ENCODE measurements around the gene HCFC1R1.

The HCFC1R1 gene

DNA sequence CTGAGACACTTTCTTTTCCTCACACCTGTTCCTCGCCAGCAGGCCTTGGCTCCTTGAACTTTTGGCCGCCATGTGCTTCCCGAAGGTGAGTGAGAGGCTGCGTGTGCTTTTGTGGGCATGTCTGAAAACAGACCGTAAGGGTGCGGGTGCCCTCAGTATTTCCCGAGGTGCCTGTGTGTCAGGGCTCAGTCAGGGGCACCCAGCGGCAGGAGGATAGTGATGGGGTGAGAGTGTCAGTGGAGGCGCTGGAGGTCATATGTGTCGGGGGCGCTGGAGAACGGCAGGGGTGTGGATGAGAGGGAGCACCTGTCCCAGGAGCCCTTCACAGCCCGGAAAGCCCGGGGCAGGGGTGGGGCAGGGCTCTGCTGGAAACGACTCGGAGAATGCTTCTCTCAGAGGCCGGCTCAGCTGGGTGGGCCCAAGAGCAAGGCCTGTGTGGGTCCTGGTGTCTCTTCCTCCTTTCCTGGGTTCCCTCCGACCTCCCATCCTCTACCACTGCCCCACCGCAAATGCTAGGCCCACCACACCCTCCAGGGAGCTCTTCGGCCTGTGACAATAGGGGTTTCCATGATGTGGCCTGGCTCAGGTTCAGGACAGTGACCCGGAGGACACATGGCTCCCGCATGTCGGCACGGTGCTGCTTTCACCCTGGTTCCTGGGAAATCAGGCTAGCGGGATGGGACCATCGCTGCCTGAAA lies 42.1 kb upstream of the HCFC1R1 start:
- Histone ChIP-seq H3K36me3 (ENCODE audit: control insufficient read depth in 5 of 5, insufficient read depth in 5 of 5, low read length in 5 of 5) (peaks cover 0 to 18% (median 5%) of the 10 kb centered on the region in 5 donors), H3K4me3 (ENCODE audit: low read depth in 1 of 5, low read length in 5 of 5) (peak overlapping the region; percentile 31 to 73 (median 71)), H3K27ac (ENCODE audit: low read depth, low read length) (peak overlapping the region; percentile 84), H3K27me3 (ENCODE audit: control insufficient read depth in 5 of 5, insufficient read depth in 4 of 5, low read length in 5 of 5) (no peaks in the 10 kb centered on the region), H3K9ac (ENCODE audit: low read length in 5 of 5) (peak overlapping the region; percentile 23 to 89 (median 78)), H3K4me1 (ENCODE audit: control insufficient read depth in 5 of 5, insufficient read depth in 5 of 5, low read length in 5 of 5) (peaks cover 0 to 39% (median 10%) of the 10 kb centered on the region in 5 donors), H3K9me3 (ENCODE audit: control insufficient read depth in 5 of 5, low read length in 5 of 5) (no peaks in the 10 kb centered on the region)

DNA sequence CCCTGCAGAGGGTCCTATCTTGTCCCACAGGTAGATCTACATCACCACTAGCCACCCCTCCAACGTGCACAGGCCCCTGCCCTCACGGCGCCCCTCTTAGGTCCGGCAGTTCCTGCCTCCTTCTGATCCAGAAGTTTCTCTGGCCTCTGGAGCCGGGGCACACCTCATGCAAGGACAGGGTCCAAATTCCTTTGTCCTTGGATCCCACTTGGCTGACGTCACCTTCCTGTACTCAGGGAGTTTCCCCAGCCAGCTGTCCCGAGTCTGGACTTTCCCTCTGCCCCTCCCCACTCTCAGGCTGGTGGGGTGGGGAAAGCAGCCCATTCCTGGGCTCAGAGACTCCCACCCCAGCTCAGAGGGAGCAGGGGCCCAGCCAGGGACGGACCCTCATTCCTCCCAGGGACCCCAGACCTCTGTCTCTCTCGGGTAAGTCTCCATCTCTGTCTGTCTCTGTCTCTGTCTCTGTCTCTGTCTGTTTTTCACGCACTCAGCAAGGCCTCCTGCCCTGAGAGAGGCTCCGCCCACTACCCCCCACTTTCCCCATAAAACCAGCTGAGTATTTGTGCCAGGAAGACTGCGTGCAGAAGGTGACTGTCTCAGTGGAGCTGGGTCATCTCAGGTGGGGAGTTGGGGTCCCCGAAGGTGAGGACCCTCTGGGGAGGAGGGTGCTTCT lies 41.5 kb upstream of the HCFC1R1 start, which contains the start of gene IL32:
IL32 (plus strand) TSS at position 572 of the 673 bp plus-strand sequence. CDS start 172 bp downstream, outside the sequence.
- peak within 1 kb of the TSS; percentile 23 to 89 (median 78) for H3K9ac ChIP-seq (ENCODE audit: low read length in 5 of 5)
- peaks cover 0 to 18% (median 5%) of the 10 kb centered on the region in 5 donors for H3K36me3 ChIP-seq (ENCODE audit: control insufficient read depth in 5 of 5, insufficient read depth in 5 of 5, low read length in 5 of 5)
- peak within 1 kb of the TSS; percentile 31 to 73 (median 71) for H3K4me3 ChIP-seq (ENCODE audit: low read depth in 1 of 5, low read length in 5 of 5)
- peaks cover 3 to 42% (median 10%) of the 10 kb centered on the region in 5 donors for H3K4me1 ChIP-seq (ENCODE audit: control insufficient read depth in 5 of 5, insufficient read depth in 5 of 5, low read length in 5 of 5)
- no peaks in the 10 kb centered on the region for H3K9me3 ChIP-seq (ENCODE audit: control insufficient read depth in 5 of 5, low read length in 5 of 5)
- H3K27me3 ChIP-seq (ENCODE audit: control insufficient read depth in 5 of 5, insufficient read depth in 4 of 5, low read length in 5 of 5) = no peaks in the 10 kb centered on the region
- H3K27ac ChIP-seq (ENCODE audit: low read depth, low read length) = peak within 1 kb of the TSS; percentile 84

DNA sequence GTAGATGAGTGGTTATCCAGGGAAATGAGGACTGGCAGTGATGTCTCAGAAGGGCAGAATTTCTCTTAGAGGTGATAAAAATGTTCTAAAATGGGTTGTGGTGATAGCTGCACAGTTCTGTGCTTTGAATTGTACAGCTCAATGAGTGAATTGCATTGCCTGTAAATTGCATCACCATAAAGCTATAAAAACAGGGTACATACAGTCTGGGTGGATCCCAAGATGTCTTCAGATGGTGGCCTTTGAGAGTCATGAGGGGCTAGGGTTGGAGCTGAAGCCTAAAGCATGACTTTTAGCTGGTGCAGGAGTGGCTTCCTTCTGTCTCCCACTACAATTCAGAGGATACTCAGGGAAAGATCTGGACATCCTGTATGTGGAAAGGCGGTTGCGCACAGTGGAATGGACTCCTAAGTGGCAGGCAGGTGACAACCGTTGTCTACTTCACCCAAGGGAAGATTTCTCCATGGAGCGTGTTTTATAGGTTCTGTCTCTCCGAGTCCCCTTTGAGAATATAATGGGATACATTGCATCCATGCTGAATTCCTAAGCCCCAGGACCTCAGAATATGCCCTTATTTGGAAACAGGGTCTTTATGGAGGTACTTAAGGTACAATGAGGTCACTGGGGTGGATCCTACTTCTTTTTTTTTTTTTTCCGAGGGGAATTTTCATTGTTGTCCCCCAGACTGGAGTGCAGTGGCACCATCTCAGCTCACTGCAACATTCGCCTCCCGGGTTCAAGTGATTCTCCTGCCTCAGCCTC lies 40.1 kb upstream of the HCFC1R1 start:
- no peak overlapping the region for H3K4me3 ChIP-seq (ENCODE audit: low read depth in 1 of 5, low read length in 5 of 5)
- H3K27me3 ChIP-seq (ENCODE audit: control insufficient read depth in 5 of 5, insufficient read depth in 4 of 5, low read length in 5 of 5) = no peaks in the 10 kb centered on the region
- H3K9me3 ChIP-seq (ENCODE audit: control insufficient read depth in 5 of 5, low read length in 5 of 5) = no peaks in the 10 kb centered on the region
- no peak overlapping the region for H3K9ac ChIP-seq (ENCODE audit: low read length in 5 of 5)
- H3K36me3 ChIP-seq (ENCODE audit: control insufficient read depth in 5 of 5, insufficient read depth in 5 of 5, low read length in 5 of 5) = peaks cover 0 to 15% (median 4%) of the 10 kb centered on the region in 5 donors
- peak overlapping the region; percentile 84 for H3K27ac ChIP-seq (ENCODE audit: low read depth, low read length)
- peaks cover 3 to 53% (median 22%) of the 10 kb centered on the region in 5 donors for H3K4me1 ChIP-seq (ENCODE audit: control insufficient read depth in 5 of 5, insufficient read depth in 5 of 5, low read length in 5 of 5)

GRCh38 chr16:3062553-3062952 lies 38.8 kb upstream of the HCFC1R1 start:
- Histone ChIP-seq H3K9ac (ENCODE audit: low read length in 5 of 5) (no peak overlapping the region), H3K36me3 (ENCODE audit: control insufficient read depth in 5 of 5, insufficient read depth in 5 of 5, low read length in 5 of 5) (peaks cover 0 to 4% (median 0%) of the 10 kb centered on the region in 5 donors), H3K27me3 (ENCODE audit: control insufficient read depth in 5 of 5, insufficient read depth in 4 of 5, low read length in 5 of 5) (no peaks in the 10 kb centered on the region), H3K4me3 (ENCODE audit: low read depth in 1 of 5, low read length in 5 of 5) (no peak overlapping the region), H3K27ac (ENCODE audit: low read depth, low read length) (no peak overlapping the region), H3K4me1 (ENCODE audit: control insufficient read depth in 5 of 5, insufficient read depth in 5 of 5, low read length in 5 of 5) (peaks cover 3 to 55% (median 31%) of the 10 kb centered on the region in 5 donors), H3K9me3 (ENCODE audit: control insufficient read depth in 5 of 5, low read length in 5 of 5) (no peaks in the 10 kb centered on the region)

GRCh38 chr16:3060339-3061127 lies 36.8 kb upstream of the HCFC1R1 start:
- peak overlapping the region in 2 of 5 donors; percentile 22 to 80 for H3K4me3 ChIP-seq (ENCODE audit: low read depth in 1 of 5, low read length in 5 of 5)
- H3K9ac ChIP-seq (ENCODE audit: low read length in 5 of 5) = peak overlapping the region in 2 of 5 donors; percentile 60 to 79
- H3K4me1 ChIP-seq (ENCODE audit: control insufficient read depth in 5 of 5, insufficient read depth in 5 of 5, low read length in 5 of 5) = peaks cover 3 to 36% (median 29%) of the 10 kb centered on the region in 5 donors
- no peaks in the 10 kb centered on the region for H3K9me3 ChIP-seq (ENCODE audit: control insufficient read depth in 5 of 5, low read length in 5 of 5)
- H3K36me3 ChIP-seq (ENCODE audit: control insufficient read depth in 5 of 5, insufficient read depth in 5 of 5, low read length in 5 of 5) = no peaks in the 10 kb centered on the region
- no peaks in the 10 kb centered on the region for H3K27me3 ChIP-seq (ENCODE audit: control insufficient read depth in 5 of 5, insufficient read depth in 4 of 5, low read length in 5 of 5)
- H3K27ac ChIP-seq (ENCODE audit: low read depth, low read length) = no peak overlapping the region

GRCh38 chr16:3059723-3060242 lies 36.0 kb upstream of the HCFC1R1 start:
- peak overlapping the region; percentile 22 to 80 (median 63) for H3K4me3 ChIP-seq (ENCODE audit: low read depth in 1 of 5, low read length in 5 of 5)
- H3K36me3 ChIP-seq (ENCODE audit: control insufficient read depth in 5 of 5, insufficient read depth in 5 of 5, low read length in 5 of 5) = peaks cover 0 to 1% (median 0%) of the 10 kb centered on the region in 5 donors
- H3K9ac ChIP-seq (ENCODE audit: low read length in 5 of 5) = peak overlapping the region; percentile 42 to 79 (median 48)
- H3K4me1 ChIP-seq (ENCODE audit: control insufficient read depth in 5 of 5, insufficient read depth in 5 of 5, low read length in 5 of 5) = peaks cover 0 to 34% (median 23%) of the 10 kb centered on the region in 5 donors
- no peaks in the 10 kb centered on the region for H3K27me3 ChIP-seq (ENCODE audit: control insufficient read depth in 5 of 5, insufficient read depth in 4 of 5, low read length in 5 of 5)
- no peaks in the 10 kb centered on the region for H3K9me3 ChIP-seq (ENCODE audit: control insufficient read depth in 5 of 5, low read length in 5 of 5)
- peak overlapping the region; percentile 86 for H3K27ac ChIP-seq (ENCODE audit: low read depth, low read length)

GRCh38 chr16:3059041-3059722 lies 35.4 kb upstream of the HCFC1R1 start:
- Histone ChIP-seq H3K27me3 (ENCODE audit: control insufficient read depth in 5 of 5, insufficient read depth in 4 of 5, low read length in 5 of 5) (no peaks in the 10 kb centered on the region), H3K27ac (ENCODE audit: low read depth, low read length) (peak overlapping the region; percentile 86), H3K4me1 (ENCODE audit: control insufficient read depth in 5 of 5, insufficient read depth in 5 of 5, low read length in 5 of 5) (peaks cover 0 to 32% (median 21%) of the 10 kb centered on the region in 5 donors), H3K36me3 (ENCODE audit: control insufficient read depth in 5 of 5, insufficient read depth in 5 of 5, low read length in 5 of 5) (peaks cover 0 to 6% (median under 1%) of the 10 kb centered on the region in 5 donors), H3K4me3 (ENCODE audit: low read depth in 1 of 5, low read length in 5 of 5) (peak overlapping the region in 4 of 5 donors; percentile 63 to 80 (median 76)), H3K9me3 (ENCODE audit: control insufficient read depth in 5 of 5, low read length in 5 of 5) (no peaks in the 10 kb centered on the region), H3K9ac (ENCODE audit: low read length in 5 of 5) (peak overlapping the region; percentile 48 to 89 (median 74))

DNA sequence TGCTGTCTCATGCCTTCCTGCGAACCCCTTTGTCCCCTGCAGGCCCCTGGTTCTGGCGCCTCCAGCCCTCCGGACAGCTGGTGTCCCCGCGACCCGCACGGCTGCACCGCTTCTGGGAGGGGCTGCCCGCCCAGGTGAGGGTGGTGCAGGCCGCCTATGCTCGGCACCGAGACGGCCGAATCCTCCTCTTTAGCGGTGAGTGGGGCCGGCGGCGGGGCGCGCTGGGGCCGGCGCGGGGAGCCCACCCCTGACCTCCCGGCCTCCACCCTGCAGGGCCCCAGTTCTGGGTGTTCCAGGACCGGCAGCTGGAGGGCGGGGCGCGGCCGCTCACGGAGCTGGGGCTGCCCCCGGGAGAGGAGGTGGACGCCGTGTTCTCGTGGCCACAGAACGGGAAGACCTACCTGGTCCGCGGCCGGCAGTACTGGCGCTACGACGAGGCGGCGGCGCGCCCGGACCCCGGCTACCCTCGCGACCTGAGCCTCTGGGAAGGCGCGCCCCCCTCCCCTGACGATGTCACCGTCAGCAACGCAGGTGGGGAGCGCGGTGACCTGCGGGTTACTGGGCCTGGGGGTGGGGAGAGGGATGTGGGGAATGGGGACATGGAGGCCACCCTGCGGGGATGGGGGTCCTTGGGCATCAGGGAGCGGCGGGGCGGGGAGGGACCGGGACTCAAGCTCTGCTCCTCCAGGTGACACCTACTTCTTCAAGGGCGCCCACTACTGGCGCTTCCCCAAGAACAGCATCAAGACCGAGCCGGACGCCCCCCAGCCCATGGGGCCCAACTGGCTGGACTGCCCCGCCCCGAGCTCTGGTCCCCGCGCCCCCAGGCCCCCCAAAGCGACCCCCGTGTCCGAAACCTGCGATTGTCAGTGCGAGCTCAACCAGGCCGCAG lies 34.6 kb upstream of the HCFC1R1 start:
- H3K9ac ChIP-seq (ENCODE audit: low read length in 5 of 5) = peak overlapping the region in 4 of 5 donors; percentile 66 to 89 (median 78)
- H3K4me1 ChIP-seq (ENCODE audit: control insufficient read depth in 5 of 5, insufficient read depth in 5 of 5, low read length in 5 of 5) = peaks cover 0 to 32% (median 21%) of the 10 kb centered on the region in 5 donors
- H3K27ac ChIP-seq (ENCODE audit: low read depth, low read length) = peak overlapping the region; percentile 86
- peaks cover 0 to 11% (median 3%) of the 10 kb centered on the region in 5 donors for H3K36me3 ChIP-seq (ENCODE audit: control insufficient read depth in 5 of 5, insufficient read depth in 5 of 5, low read length in 5 of 5)
- H3K4me3 ChIP-seq (ENCODE audit: low read depth in 1 of 5, low read length in 5 of 5) = peak overlapping the region in 4 of 5 donors; percentile 61 to 80 (median 76)
- no peaks in the 10 kb centered on the region for H3K27me3 ChIP-seq (ENCODE audit: control insufficient read depth in 5 of 5, insufficient read depth in 4 of 5, low read length in 5 of 5)
- no peaks in the 10 kb centered on the region for H3K9me3 ChIP-seq (ENCODE audit: control insufficient read depth in 5 of 5, low read length in 5 of 5)

Measured in subcutaneous abdominal adipose tissue (tissue), 5 donors.